ENCODE results near the gene ZBTB46.

- TF ChIP-seq CTCF (IDR thresholded peaks at IDR 0.05): no peak
- TF ChIP-seq POLR2A (IDR thresholded peaks at IDR 0.05): no peak
Observed at GRCh38 chr20:63734111-63734945, 96.7 kb downstream of the ZBTB46 start.

Data from lower leg skin (tissue), 3 donors.